IMR-90 (cell line): ENCODE data around the gene PJA1. TPM values are rescaled to one million over a fixed set of nuclear protein-coding genes. Genes with fewer than 3 reads are reported as not detected.
A peak's percentile ranks its signal among the peaks of the same experiment; 100 is the strongest.

Experiments
- ATAC-seq: fragments of 200-7000 bp; cut with Tn5 transposase; 2 replicates; pipeline ENCODE4 v1.9.1; 2020; ENCODE audit warnings: low read depth, mild to moderate bottlenecking, moderate library complexity
- BruUV-seq: library from RNA; stranded (reverse); fragments of 400-500 nt; replicated peaks from 2 replicates; lab custom pipeline; 2021; lab: Mats Ljungman, UMichigan
- CTCF ChIA-PET: fragments of 300-600 bp; formaldehyde crosslinking; extraction: SDS; loops from one replicate; lab custom pipeline; 2021; ENCODE audit warnings: antibody characterized with exemption; lab: Yijun Ruan, JAX
- POLR2A ChIA-PET: fragments of 300-600 bp; sonication (Branson Sonifier 250); formaldehyde crosslinking; loops from one replicate; lab custom pipeline; 2022; ENCODE audit warnings: antibody characterized with exemption; ENCODE audit not compliant: unreplicated experiment; lab: Charles Lee
- DNase-seq: peaks from one replicate; pipeline ENCODE4 v3.0.0; 2013
- H2AFZ ChIP-seq: replicated peaks from 2 replicates; pipeline ENCODE3; 2013; ENCODE audit warnings: low read length, mild to moderate bottlenecking; ENCODE audit not compliant: poor library complexity
- H2AK5ac ChIP-seq: 2 replicates; pipeline ENCODE4 v1.6.1; 2013; ENCODE audit warnings: low read depth, low read length, inconsistent platforms
- H2AK9ac ChIP-seq: replicated peaks from 2 replicates; pipeline ENCODE3; 2013; ENCODE audit warnings: mild to moderate bottlenecking, low read depth, low read length, moderate library complexity; ENCODE audit not compliant: poor library complexity
- H2BK120ac ChIP-seq: 2 replicates; pipeline ENCODE4 v1.6.1; 2013; ENCODE audit warnings: low read depth, low read length, inconsistent platforms
- H2BK15ac ChIP-seq: 3 replicates; pipeline ENCODE4 v1.6.1; 2013; ENCODE audit warnings: low read depth, low read length, inconsistent platforms
- H2BK20ac ChIP-seq: 2 replicates; pipeline ENCODE4 v1.6.1; 2013; ENCODE audit warnings: low read depth, mild to moderate bottlenecking, inconsistent platforms, low read length, moderate library complexity
- H2BK5ac ChIP-seq: 2 replicates; pipeline ENCODE4 v1.6.1; 2013; ENCODE audit warnings: mild to moderate bottlenecking, low read depth, low read length, inconsistent platforms; ENCODE audit not compliant: poor library complexity, severe bottlenecking
- H3K14ac ChIP-seq: replicated peaks from 2 replicates; pipeline ENCODE4 v1.6.1; 2013; ENCODE audit warnings: low read depth, low read length, inconsistent platforms
- H3K18ac ChIP-seq: 2 replicates; pipeline ENCODE4 v1.6.1; 2013; ENCODE audit warnings: low read depth, low read length, control low read depth
- H3K23ac ChIP-seq: 2 replicates; pipeline ENCODE4 v1.6.1; 2013; ENCODE audit warnings: low read depth, low read length, inconsistent platforms
- H3K27ac ChIP-seq: 2 replicates; pipeline ENCODE4 v1.5.1; 2013; ENCODE audit warnings: mild to moderate bottlenecking, control low read depth, low read length; ENCODE audit not compliant: insufficient read depth
- H3K27me3 ChIP-seq: 2 replicates; pipeline ENCODE4 v1.6.1; 2013; ENCODE audit warnings: low read length; ENCODE audit not compliant: control insufficient read depth, insufficient read depth
- H3K36me3 ChIP-seq: 2 replicates; pipeline ENCODE4 v1.6.1; 2013; ENCODE audit warnings: low read length, mixed read lengths; ENCODE audit not compliant: control insufficient read depth, insufficient read depth
- H3K4ac ChIP-seq: 2 replicates; pipeline ENCODE4 v1.6.1; 2013; ENCODE audit warnings: low read depth, low read length, inconsistent platforms
- H3K4me1 ChIP-seq: 2 replicates; pipeline ENCODE4 v1.6.1; 2013; ENCODE audit warnings: low read length, mixed read lengths; ENCODE audit not compliant: control insufficient read depth, insufficient read depth
- H3K4me2 ChIP-seq: 2 replicates; pipeline ENCODE4 v1.6.1; 2013; ENCODE audit warnings: low read depth, mild to moderate bottlenecking, control low read depth, low read length, moderate library complexity
- H3K4me3 ChIP-seq: 2 replicates; pipeline ENCODE4 v1.5.1; 2013; ENCODE audit warnings: low read depth, mild to moderate bottlenecking, control low read depth, low read length, moderate library complexity; ENCODE audit not compliant: insufficient read depth
- H3K56ac ChIP-seq: 2 replicates; pipeline ENCODE4 v1.6.1; 2013; ENCODE audit warnings: low read length, inconsistent platforms; ENCODE audit not compliant: insufficient read depth; ENCODE audit errors: extremely low read depth
- H3K79me1 ChIP-seq, 2 experiments: 2 replicates each; pipeline ENCODE4 v1.6.1; 2013; ENCODE audit warnings: low read length in 2 of 2, inconsistent platforms in 1 of 2, low read depth in 1 of 2
- H3K9ac ChIP-seq: 2 replicates; pipeline ENCODE4 v1.6.1; 2013; ENCODE audit warnings: low read depth, low read length, control low read depth
- H3K9me1 ChIP-seq: 2 replicates; pipeline ENCODE4 v1.6.1; 2013; ENCODE audit warnings: low read length, inconsistent platforms; ENCODE audit not compliant: insufficient read depth
- H3K9me3 ChIP-seq: 2 replicates; pipeline ENCODE4 v1.6.1; 2013; ENCODE audit warnings: low read length; ENCODE audit not compliant: control insufficient read depth, insufficient read depth
- H4K20me1 ChIP-seq: 2 replicates; pipeline ENCODE4 v1.6.1; 2013; ENCODE audit warnings: low read length, inconsistent platforms; ENCODE audit not compliant: insufficient read depth
- H4K5ac ChIP-seq: 2 replicates; pipeline ENCODE4 v1.6.1; 2013; ENCODE audit warnings: mild to moderate bottlenecking, low read depth, low read length, control low read depth
- H4K8ac ChIP-seq, 2 experiments: 2 replicates each; pipeline ENCODE4 v1.6.1; 2013; ENCODE audit warnings: low read depth in 2 of 2, low read length in 2 of 2, control low read depth in 1 of 2, inconsistent platforms in 1 of 2
- H4K91ac ChIP-seq: 2 replicates; pipeline ENCODE4 v1.6.1; 2013; ENCODE audit warnings: low read depth, low read length, inconsistent platforms; ENCODE audit not compliant: insufficient read depth
- CTCF ChIP-seq: conservative IDR thresholded peaks from 2 replicates; pipeline ENCODE4 v1.5.1; 2012; ENCODE audit warnings: mild to moderate bottlenecking, low read depth, low read length, improper control_type of control experiment
- MAFK ChIP-seq: IDR thresholded peaks from 2 replicates; pipeline ENCODE4 v1.6.1; 2012; ENCODE audit warnings: low read depth, low read length, improper control_type of control experiment
- MAZ ChIP-seq: IDR thresholded peaks from 2 replicates; pipeline ENCODE4 v1.6.1; 2012; ENCODE audit warnings: low read depth, mild to moderate bottlenecking, low read length, improper control_type of control experiment, moderate library complexity, borderline replicate concordance
- POLR2A ChIP-seq: IDR thresholded peaks from 2 replicates; pipeline ENCODE4 v1.6.1; 2012; ENCODE audit warnings: mild to moderate bottlenecking, low read depth, low read length
- SMC3 ChIP-seq: fragments of 150-350 bp; IDR thresholded peaks from 2 replicates; pipeline ENCODE4 v1.6.1; 2016; ENCODE audit warnings: low read depth, mild to moderate bottlenecking, antibody characterized with exemption, low read length, moderate library complexity
- WGBS, 2 experiments: methylation state at CpG; one replicate each; pipeline versions ENCODE4 v1.1.5 to v1.1.7; 2013; ENCODE audit warnings: missing lambda C conversion rate in 2 of 2; ENCODE audit not compliant: insufficient read length in 1 of 2; ENCODE audit errors: extremely low coverage in 2 of 2; 5-methylcytosine and 5-hydroxymethylcytosine counted together
- dilution Hi-C: fragments of 300-500 bp; cut with HindIII; formaldehyde crosslinking; loops from one replicate; pipeline ENCODE4 v1.14.3; 2018; ENCODE audit warnings: low sequenced_read_pairs; ENCODE audit not compliant: unreplicated experiment
- in situ Hi-C: fragments of 300-500 bp; cut with MboI; formaldehyde crosslinking; loops from 3 replicates; pipeline ENCODE4 v1.14.3; 2019; ENCODE audit warnings: low sequenced_read_pairs, inconsistent platforms, mixed read lengths
- intact Hi-C: fragments of 100-400 bp; cut with micrococcal nuclease; formaldehyde crosslinking; loops from 2 replicates; pipeline ENCODE4 v1.10.0; 2022
- polyA plus RNA-seq, 3 experiments: library from polyadenylated mRNA; depleted of rRNA; stranded (reverse); fragments of >200 nt; gene quantifications; 2 replicates each; pipeline ENCODE4 v1.2.3, GENCODE V29; 2012; ENCODE audit warnings: low replicate concordance in 1 of 3
- total RNA-seq: library from RNA; depleted of rRNA; stranded (reverse); fragments of >200 nt; gene quantifications from 2 replicates; pipeline ENCODE4 v1.2.3, GENCODE V29; 2012

PJA1 gene
- total and polyA plus RNA-seq, 2 of the 4 experiments (the other 2 are of a cell fraction) = 15.1 to 24.4 TPM

- H4K5ac ChIP-seq = peak overlapping the region; percentile 76
- no peaks in the 10 kb centered on the region for H3K36me3 ChIP-seq
- 28% methylated on average over 8 of the region's 42 CpGs; no CpG with 5 or more reads in 1 of the 2 experiments for WGBS, 2 experiments
- peaks cover 10% of the 10 kb centered on the region; the same call in 1 of the 2 replicates for H3K27me3 ChIP-seq
- no peaks in the 10 kb centered on the region for H3K79me1 ChIP-seq
- CTCF ChIA-PET = no interaction called here
- H3K4me3 ChIP-seq = no peak overlapping the region
- peak overlapping the region; percentile 74; the same call in 1 of the 3 replicates for H2BK15ac ChIP-seq
- peak overlapping the region; percentile 97 to 98; a peak in 2 of 4 replicates for H4K8ac ChIP-seq
- H2BK120ac ChIP-seq = peak overlapping the region; percentile 90
- H3K4ac ChIP-seq = peak overlapping the region; percentile 95
- no peaks in the 10 kb centered on the region for H4K20me1 ChIP-seq
- peak overlapping the region; percentile 5; the same call in 1 of the 2 replicates for H3K9ac ChIP-seq
- peak overlapping the region; percentile 18 for H2AK9ac ChIP-seq
- peak overlapping the region; percentile 59; the same call in 1 of the 2 replicates for H3K27ac ChIP-seq
- no peak overlapping the region; the same call in 1 of the 2 replicates for H3K56ac ChIP-seq
- intact Hi-C loops (loop anchor here (10.0 kb wide), 1 partner anchor 88 kb away; no protein-coding TSS in a partner anchor), in situ Hi-C loops (no loop called here), dilution Hi-C loops (no loop called here)
- H3K23ac ChIP-seq = no peak overlapping the region; the same call in 1 of the 2 replicates
- no TSS peak for BruUV-seq
- peak overlapping the region; percentile 62; the same call in 1 of the 2 replicates for H2BK20ac ChIP-seq
- peak overlapping the region; percentile 92 for H4K91ac ChIP-seq
- peak overlapping the region; percentile 84 for H2AK5ac ChIP-seq
- POLR2A ChIA-PET = no interaction called here
- peaks cover 7% of the 10 kb centered on the region for H3K9me1 ChIP-seq
- peak overlapping the region; percentile 84 for H2AFZ ChIP-seq
- peaks cover 16% of the 10 kb centered on the region for H3K4me1 ChIP-seq
- H3K14ac ChIP-seq = peak overlapping the region; percentile 87
- no peak for DNase-seq
- peak; percentile 28; the same call in 1 of the 2 replicates for ATAC-seq
- no peak overlapping the region; the same call in 1 of the 2 replicates for H3K4me2 ChIP-seq
- no peaks in the 10 kb centered on the region for H3K9me3 ChIP-seq
- TF ChIP-seq POLR2A = no peak
- no peak for TF ChIP-seq MAZ
- TF ChIP-seq SMC3 = no peak
- no peak for TF ChIP-seq CTCF
- TF ChIP-seq MAFK = no peak
- H2BK5ac ChIP-seq = peak overlapping the region; percentile 11
- peak overlapping the region; percentile 39 for H3K18ac ChIP-seq
Observed at GRCh38 chrX:69136546-69137331, 28.5 kb downstream of the PJA1 start.
